HepG2 (cell line): ENCODE results near the gene IL1A. TPM values are rescaled to one million over a fixed set of nuclear protein-coding genes. Genes with fewer than 3 reads are reported as not detected.

Experiments used
- CEBPZ ChIP-seq: IDR thresholded peaks from 2 replicates; pipeline ENCODE4 v1.6.1; 2012; ENCODE audit warnings: low read length, improper control_type of control experiment
- HIVEP1 ChIP-seq: sonication (generic); formaldehyde crosslinking; IDR thresholded peaks from 2 replicates; pipeline ENCODE4 v1.4.0; 2020; ENCODE audit warnings: mild to moderate bottlenecking, missing genetic modification reagents
- HMG20A ChIP-seq: IDR thresholded peaks from 2 replicates; pipeline ENCODE4 v1.6.1; 2016; ENCODE audit warnings: borderline replicate concordance
- MBD4 ChIP-seq: IDR thresholded peaks from 2 replicates; pipeline ENCODE4 v1.6.1; 2012; ENCODE audit warnings: low read length, inconsistent platforms, borderline replicate concordance
- NONO ChIP-seq, 2 experiments: fragments of 450-650 bp in 1 of 2; sonication (generic) in 1 of 2; formaldehyde crosslinking in 1 of 2; IDR thresholded peaks in 1 of 2; conservative IDR thresholded peaks in 1 of 2; 2 replicates each; pipeline versions ENCODE4 v1.6.1 to v1.8.0; 2017 to 2022; ENCODE audit warnings: mild to moderate bottlenecking in 1 of 2, missing genetic modification reagents in 1 of 2, moderate library complexity in 1 of 2
- TAF1 ChIP-seq: sonication (generic); formaldehyde crosslinking; IDR thresholded peaks from 2 replicates; pipeline ENCODE4 v1.4.0; 2020; ENCODE audit warnings: missing genetic modification reagents
- TRAFD1 ChIP-seq: sonication (generic); formaldehyde crosslinking; IDR thresholded peaks from 2 replicates; pipeline ENCODE4 v1.5.1; 2020; ENCODE audit warnings: missing genetic modification reagents, mild to moderate bottlenecking, borderline replicate concordance
- polyA plus RNA-seq, 8 experiments: library from polyadenylated mRNA; depleted of rRNA in 3 of 8; stranded (reverse) in 7 of 8; unstranded in 1 of 8; fragments of >200 nt; fragmentation: Illumina TruSeq in 4 of 8; extraction: Trizol in 4 of 8; gene quantifications; 2 replicates each; pipeline versions ENCODE4 v1.2.1 to v1.2.3, GENCODE V29; 2011 to 2016; ENCODE audit warnings: low read depth in 4 of 8, missing spikeins in 1 of 8, mixed read lengths in 1 of 8; ENCODE audit not compliant: insufficient read depth in 1 of 8
- total RNA-seq, 5 experiments: library from RNA; depleted of rRNA; stranded (reverse); fragments of >200 nt; fragmentation: Illumina TruSeq; extraction: Trizol; gene quantifications; 2 replicates each; pipeline ENCODE4 v1.2.3, GENCODE V29; 2016; ENCODE audit warnings: low read depth in 1 of 5
- TF ChIP-seq, protein P1 (sequence below): IDR thresholded peaks from 2 replicates; pipeline ENCODE4 v1.6.1; 2018; ENCODE audit warnings: missing genetic modification reagents, mild to moderate bottlenecking, missing compliant biosample characterization
- TF ChIP-seq, protein P2 (sequence below): sonication (generic); formaldehyde crosslinking; IDR thresholded peaks from 2 replicates; pipeline ENCODE4 v1.9.0; 2022; ENCODE audit warnings: low read depth, missing genetic modification reagents
- TF ChIP-seq, protein P3 (sequence below): sonication (generic); formaldehyde crosslinking; IDR thresholded peaks from 2 replicates; pipeline ENCODE4 v1.8.0; 2022; ENCODE audit warnings: missing genetic modification reagents, mild to moderate bottlenecking, borderline replicate concordance
- TF ChIP-seq, protein P4 (sequence below), 2 experiments: sonication (generic) in 1 of 2; formaldehyde crosslinking in 1 of 2; IDR thresholded peaks; 2 replicates each; pipeline versions ENCODE4 v1.6.1 to v1.9.0; 2014 to 2022; ENCODE audit warnings: antibody characterized with exemption in 1 of 2, borderline replicate concordance in 1 of 2, inconsistent platforms in 1 of 2, low read depth in 1 of 2, missing genetic modification reagents in 1 of 2

IL1A gene
- total and polyA plus RNA-seq, 2 of the 13 experiments (the other 11 are each of a cell fraction or from before 2014, with no cell fraction given), result not detected

- TF ChIP-seq, protein P1, sequence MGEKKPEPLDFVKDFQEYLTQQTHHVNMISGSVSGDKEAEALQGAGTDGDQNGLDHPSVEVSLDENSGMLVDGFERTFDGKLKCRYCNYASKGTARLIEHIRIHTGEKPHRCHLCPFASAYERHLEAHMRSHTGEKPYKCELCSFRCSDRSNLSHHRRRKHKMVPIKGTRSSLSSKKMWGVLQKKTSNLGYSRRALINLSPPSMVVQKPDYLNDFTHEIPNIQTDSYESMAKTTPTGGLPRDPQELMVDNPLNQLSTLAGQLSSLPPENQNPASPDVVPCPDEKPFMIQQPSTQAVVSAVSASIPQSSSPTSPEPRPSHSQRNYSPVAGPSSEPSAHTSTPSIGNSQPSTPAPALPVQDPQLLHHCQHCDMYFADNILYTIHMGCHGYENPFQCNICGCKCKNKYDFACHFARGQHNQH, result peak; percentile 57; the same call in 1 of the 2 replicates
- TF ChIP-seq NONO (IDR thresholded peaks at IDR 0.05) (no peak), NONO (CRISPR knock-in tag; conservative IDR thresholded peaks at IDR 0.05) (no peak), HIVEP1 (CRISPR knock-in tag) (no peak), MBD4 (no peak), HMG20A (peak; percentile 16; the same call in 1 of the 2 replicates), TAF1 (CRISPR knock-in tag) (no peak), TRAFD1 (CRISPR knock-in tag) (no peak), CEBPZ (no peak)
- TF ChIP-seq, protein P2, sequence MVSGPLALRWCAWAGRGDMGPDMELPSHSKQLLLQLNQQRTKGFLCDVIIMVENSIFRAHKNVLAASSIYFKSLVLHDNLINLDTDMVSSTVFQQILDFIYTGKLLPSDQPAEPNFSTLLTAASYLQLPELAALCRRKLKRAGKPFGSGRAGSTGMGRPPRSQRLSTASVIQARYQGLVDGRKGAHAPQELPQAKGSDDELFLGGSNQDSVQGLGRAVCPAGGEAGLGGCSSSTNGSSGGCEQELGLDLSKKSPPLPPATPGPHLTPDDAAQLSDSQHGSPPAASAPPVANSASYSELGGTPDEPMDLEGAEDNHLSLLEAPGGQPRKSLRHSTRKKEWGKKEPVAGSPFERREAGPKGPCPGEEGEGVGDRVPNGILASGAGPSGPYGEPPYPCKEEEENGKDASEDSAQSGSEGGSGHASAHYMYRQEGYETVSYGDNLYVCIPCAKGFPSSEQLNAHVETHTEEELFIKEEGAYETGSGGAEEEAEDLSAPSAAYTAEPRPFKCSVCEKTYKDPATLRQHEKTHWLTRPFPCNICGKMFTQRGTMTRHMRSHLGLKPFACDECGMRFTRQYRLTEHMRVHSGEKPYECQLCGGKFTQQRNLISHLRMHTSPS, result no peak
- TF ChIP-seq, protein P3, sequence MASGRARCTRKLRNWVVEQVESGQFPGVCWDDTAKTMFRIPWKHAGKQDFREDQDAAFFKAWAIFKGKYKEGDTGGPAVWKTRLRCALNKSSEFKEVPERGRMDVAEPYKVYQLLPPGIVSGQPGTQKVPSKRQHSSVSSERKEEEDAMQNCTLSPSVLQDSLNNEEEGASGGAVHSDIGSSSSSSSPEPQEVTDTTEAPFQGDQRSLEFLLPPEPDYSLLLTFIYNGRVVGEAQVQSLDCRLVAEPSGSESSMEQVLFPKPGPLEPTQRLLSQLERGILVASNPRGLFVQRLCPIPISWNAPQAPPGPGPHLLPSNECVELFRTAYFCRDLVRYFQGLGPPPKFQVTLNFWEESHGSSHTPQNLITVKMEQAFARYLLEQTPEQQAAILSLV (CRISPR knock-in tag), result no peak
- TF ChIP-seq, protein P4, sequence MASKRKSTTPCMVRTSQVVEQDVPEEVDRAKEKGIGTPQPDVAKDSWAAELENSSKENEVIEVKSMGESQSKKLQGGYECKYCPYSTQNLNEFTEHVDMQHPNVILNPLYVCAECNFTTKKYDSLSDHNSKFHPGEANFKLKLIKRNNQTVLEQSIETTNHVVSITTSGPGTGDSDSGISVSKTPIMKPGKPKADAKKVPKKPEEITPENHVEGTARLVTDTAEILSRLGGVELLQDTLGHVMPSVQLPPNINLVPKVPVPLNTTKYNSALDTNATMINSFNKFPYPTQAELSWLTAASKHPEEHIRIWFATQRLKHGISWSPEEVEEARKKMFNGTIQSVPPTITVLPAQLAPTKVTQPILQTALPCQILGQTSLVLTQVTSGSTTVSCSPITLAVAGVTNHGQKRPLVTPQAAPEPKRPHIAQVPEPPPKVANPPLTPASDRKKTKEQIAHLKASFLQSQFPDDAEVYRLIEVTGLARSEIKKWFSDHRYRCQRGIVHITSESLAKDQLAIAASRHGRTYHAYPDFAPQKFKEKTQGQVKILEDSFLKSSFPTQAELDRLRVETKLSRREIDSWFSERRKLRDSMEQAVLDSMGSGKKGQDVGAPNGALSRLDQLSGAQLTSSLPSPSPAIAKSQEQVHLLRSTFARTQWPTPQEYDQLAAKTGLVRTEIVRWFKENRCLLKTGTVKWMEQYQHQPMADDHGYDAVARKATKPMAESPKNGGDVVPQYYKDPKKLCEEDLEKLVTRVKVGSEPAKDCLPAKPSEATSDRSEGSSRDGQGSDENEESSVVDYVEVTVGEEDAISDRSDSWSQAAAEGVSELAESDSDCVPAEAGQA (IDR thresholded peaks at IDR 0.05; ENCODE audit: low read depth), result no peak
- TF ChIP-seq, protein P4 (CRISPR knock-in tag; IDR thresholded peaks at IDR 0.05; ENCODE audit: borderline replicate concordance), result no peak
These were observed 34.3 kb downstream of the IL1A start (continued) for GRCh38 chr2:112749755-112750559.
